Stimulated activated memory B cell treated with anti-CD40 and anti-IgM and Interleukin-4, amounts not matched to agents 10 μg/mL and 1 μg/mL and 100 μg/mL, for 72 hours (primary cell): Measurements from ENCODE around the gene VPS54.

Experiments used
- ATAC-seq: fragments of 150-1000 bp; cut with Tn5 transposase; 2 replicates; pipeline ENCODE4 v1.10.0; 2021
- H3K27ac Mint-ChIP-seq: one replicate; pipeline ENCODE4 v1.8.0; 2022; ENCODE audit warnings: mild to moderate bottlenecking, mixed read lengths
- H3K27me3 Mint-ChIP-seq: one replicate; pipeline ENCODE4 v1.8.0; 2022; ENCODE audit warnings: mixed read lengths
- H3K36me3 Mint-ChIP-seq: one replicate; pipeline ENCODE4 v1.8.0; 2022; ENCODE audit warnings: mixed read lengths
- H3K4me1 Mint-ChIP-seq: one replicate; pipeline ENCODE4 v1.8.0; 2022; ENCODE audit warnings: mixed read lengths
- H3K4me3 Mint-ChIP-seq: one replicate; pipeline ENCODE4 v1.8.0; 2022; ENCODE audit warnings: mild to moderate bottlenecking, moderate library complexity, mixed read lengths
- H3K9me3 Mint-ChIP-seq: one replicate; pipeline ENCODE4 v1.8.0; 2022; ENCODE audit warnings: mixed read lengths

VPS54 gene

GRCh38 chr2:64036034-64036705, 16.9 kb upstream of the VPS54 start:
- Mint-ChIP-seq H3K36me3 (no peaks in the 10 kb centered on the region), H3K4me1 (peaks cover 18% of the 10 kb centered on the region), H3K9me3 (peaks cover 2% of the 10 kb centered on the region), H3K27me3 (no peaks in the 10 kb centered on the region), H3K4me3 (peak overlapping the region; percentile 4), H3K27ac (no peak overlapping the region)
- peak; percentile 91 for ATAC-seq

- H3K9me3 Mint-ChIP-seq: peaks cover 2% of the 10 kb centered on the region
- no peak for ATAC-seq
- H3K4me1 Mint-ChIP-seq: peaks cover 18% of the 10 kb centered on the region
- no peak overlapping the region for H3K27ac Mint-ChIP-seq
- H3K36me3 Mint-ChIP-seq: no peaks in the 10 kb centered on the region
- H3K27me3 Mint-ChIP-seq: no peaks in the 10 kb centered on the region
- no peak overlapping the region for H3K4me3 Mint-ChIP-seq
Observed at GRCh38 chr2:64035072-64035942, 16.1 kb upstream of the VPS54 start.

GRCh38 chr2:64029116-64029665, 10.0 kb upstream of the VPS54 start:
- ATAC-seq: no peak
- no peaks in the 10 kb centered on the region for H3K27me3 Mint-ChIP-seq
- no peak overlapping the region for H3K27ac Mint-ChIP-seq
- H3K4me3 Mint-ChIP-seq: no peak overlapping the region
- no peaks in the 10 kb centered on the region for H3K9me3 Mint-ChIP-seq
- H3K4me1 Mint-ChIP-seq: no peaks in the 10 kb centered on the region
- H3K36me3 Mint-ChIP-seq: no peaks in the 10 kb centered on the region

- ATAC-seq: no peak
- H3K27ac Mint-ChIP-seq: no peak overlapping the region
- peaks cover under 1% of the 10 kb centered on the region for H3K4me1 Mint-ChIP-seq
- H3K27me3 Mint-ChIP-seq: no peaks in the 10 kb centered on the region
- H3K36me3 Mint-ChIP-seq: no peaks in the 10 kb centered on the region
- H3K9me3 Mint-ChIP-seq: no peaks in the 10 kb centered on the region
- no peak overlapping the region for H3K4me3 Mint-ChIP-seq
Observed at GRCh38 chr2:64025741-64026140, 6.5 kb upstream of the VPS54 start.

DNA sequence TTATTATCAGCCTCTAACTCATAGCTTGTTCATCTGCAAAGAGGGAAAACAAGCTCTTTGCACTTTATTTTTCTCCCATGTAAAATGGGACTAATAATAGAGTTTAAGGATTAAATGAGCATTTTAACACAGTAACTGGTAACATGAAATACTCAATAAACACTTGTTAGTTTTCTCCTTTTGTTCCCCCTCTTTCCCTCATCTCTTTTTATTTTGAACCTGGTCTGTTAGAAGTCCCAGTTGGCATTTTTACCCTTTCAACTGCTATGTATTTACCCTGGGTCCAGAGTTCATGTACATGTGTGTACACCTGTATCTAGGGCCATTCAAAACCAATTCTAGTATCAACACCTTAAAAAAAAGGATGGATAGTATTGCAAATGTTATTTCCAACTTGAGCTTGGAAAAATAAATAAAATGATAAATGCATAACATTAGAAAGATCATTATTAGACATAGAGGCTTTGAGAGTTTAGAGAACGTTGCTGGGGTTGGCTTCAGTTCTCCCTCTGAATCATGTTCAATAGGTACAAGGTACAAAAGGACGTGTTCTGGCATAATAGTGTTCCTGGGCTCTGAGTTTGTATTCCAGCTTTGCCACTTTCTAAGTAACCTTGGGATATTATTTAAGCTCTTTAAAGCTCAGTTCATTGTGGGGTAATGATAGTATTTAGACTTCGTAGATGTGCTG, 5.2 kb upstream of the VPS54 start:
- H3K27me3 Mint-ChIP-seq: no peaks in the 10 kb centered on the region
- H3K36me3 Mint-ChIP-seq: no peaks in the 10 kb centered on the region
- no peak overlapping the region for H3K4me3 Mint-ChIP-seq
- H3K27ac Mint-ChIP-seq: no peak overlapping the region
- no peaks in the 10 kb centered on the region for H3K9me3 Mint-ChIP-seq
- peaks cover 14% of the 10 kb centered on the region for H3K4me1 Mint-ChIP-seq
- no peak for ATAC-seq

DNA sequence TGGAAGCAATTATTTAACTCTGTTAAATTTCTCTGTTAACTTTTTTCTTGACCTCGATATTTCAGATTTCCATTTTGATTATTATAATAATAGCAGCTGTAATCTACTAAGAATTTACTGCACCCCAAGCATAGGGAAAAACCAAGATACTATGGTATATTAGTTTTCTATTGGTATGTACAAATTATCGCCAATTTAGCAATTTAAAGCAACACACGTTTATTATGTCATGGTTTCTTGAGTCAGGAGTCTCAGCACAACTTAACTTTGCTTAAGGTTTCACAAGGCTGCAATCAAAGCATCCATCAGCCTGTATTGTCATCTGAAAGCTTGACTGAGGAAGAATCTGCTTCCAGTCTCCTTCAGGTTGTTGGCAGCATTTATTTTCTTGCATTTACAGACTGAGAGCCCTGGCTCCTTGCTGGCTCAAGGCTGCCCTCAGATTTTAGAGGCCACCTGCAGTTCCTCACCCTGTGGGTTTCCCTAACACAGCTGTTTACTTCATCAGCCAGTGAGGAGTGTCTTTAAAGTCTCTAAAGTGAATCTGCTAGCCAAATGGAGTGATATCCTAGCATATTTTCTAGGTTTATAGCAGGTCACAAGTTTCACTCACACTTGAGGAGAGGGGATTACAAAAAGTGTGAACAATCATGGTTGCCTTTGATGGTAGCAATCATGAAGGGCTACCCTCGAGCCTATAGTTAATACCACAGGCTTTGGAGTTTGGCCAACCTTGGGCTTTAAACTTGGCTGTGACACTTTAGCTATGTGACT, 4.4 kb upstream of the VPS54 start:
- Mint-ChIP-seq H3K36me3 (no peaks in the 10 kb centered on the region), H3K9me3 (no peaks in the 10 kb centered on the region), H3K4me3 (no peak overlapping the region), H3K27me3 (no peaks in the 10 kb centered on the region), H3K4me1 (peaks cover 14% of the 10 kb centered on the region), H3K27ac (no peak overlapping the region)
- ATAC-seq: no peak

DNA sequence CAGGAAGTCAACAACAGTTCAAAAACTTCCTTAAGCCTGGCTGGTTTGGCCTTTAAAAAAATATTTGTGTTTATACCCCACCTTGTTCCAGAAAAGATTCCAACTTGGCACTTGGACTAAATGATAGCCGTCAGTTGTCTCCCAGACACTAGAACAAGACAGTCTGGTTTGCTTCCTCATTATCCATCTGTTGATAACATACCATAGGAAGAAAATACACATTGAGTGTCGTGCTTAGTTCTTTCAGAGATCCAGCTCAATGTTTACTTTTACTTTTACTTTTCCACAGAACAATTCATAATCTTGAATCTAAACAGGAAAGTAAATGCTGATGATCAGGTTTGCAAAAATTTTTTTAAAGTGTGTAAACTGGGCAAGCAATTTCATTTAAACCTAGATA, 2.4 kb upstream of the VPS54 start:
- peaks cover 5% of the 10 kb centered on the region for H3K36me3 Mint-ChIP-seq
- H3K27ac Mint-ChIP-seq: no peak overlapping the region
- peaks cover 25% of the 10 kb centered on the region for H3K4me1 Mint-ChIP-seq
- H3K27me3 Mint-ChIP-seq: no peaks in the 10 kb centered on the region
- no peaks in the 10 kb centered on the region for H3K9me3 Mint-ChIP-seq
- H3K4me3 Mint-ChIP-seq: no peak overlapping the region
- no peak for ATAC-seq

- no peaks in the 10 kb centered on the region for H3K9me3 Mint-ChIP-seq
Observed at GRCh38 chr2:64019975-64020528, 824 bp upstream of the VPS54 start.

GRCh38 chr2:64018701-64019082, 536 bp downstream of the VPS54 start:
- Mint-ChIP-seq H3K27ac (peak overlapping the region; percentile 100), H3K4me1 (peaks cover 33% of the 10 kb centered on the region), H3K36me3 (peaks cover 5% of the 10 kb centered on the region), H3K9me3 (no peaks in the 10 kb centered on the region), H3K4me3 (peak overlapping the region; percentile 94), H3K27me3 (no peaks in the 10 kb centered on the region)
- peak; percentile 79 for ATAC-seq

More at GRCh38 chr2:64019975-64020528, 824 bp upstream of the VPS54 start:
- peaks cover 5% of the 10 kb centered on the region for H3K36me3 Mint-ChIP-seq
- peaks cover 33% of the 10 kb centered on the region for H3K4me1 Mint-ChIP-seq
- ATAC-seq: no peak
- peak overlapping the region; percentile 80 for H3K4me3 Mint-ChIP-seq
- no peaks in the 10 kb centered on the region for H3K27me3 Mint-ChIP-seq
- peak overlapping the region; percentile 100 for H3K27ac Mint-ChIP-seq

GRCh38 chr2:64017811-64018700, 1.2 kb downstream of the VPS54 start:
- no peak for ATAC-seq
- Mint-ChIP-seq H3K36me3 (peaks cover 5% of the 10 kb centered on the region), H3K9me3 (no peaks in the 10 kb centered on the region), H3K4me1 (peaks cover 37% of the 10 kb centered on the region), H3K27ac (peak overlapping the region; percentile 100), H3K27me3 (no peaks in the 10 kb centered on the region), H3K4me3 (peak overlapping the region; percentile 94)

DNA sequence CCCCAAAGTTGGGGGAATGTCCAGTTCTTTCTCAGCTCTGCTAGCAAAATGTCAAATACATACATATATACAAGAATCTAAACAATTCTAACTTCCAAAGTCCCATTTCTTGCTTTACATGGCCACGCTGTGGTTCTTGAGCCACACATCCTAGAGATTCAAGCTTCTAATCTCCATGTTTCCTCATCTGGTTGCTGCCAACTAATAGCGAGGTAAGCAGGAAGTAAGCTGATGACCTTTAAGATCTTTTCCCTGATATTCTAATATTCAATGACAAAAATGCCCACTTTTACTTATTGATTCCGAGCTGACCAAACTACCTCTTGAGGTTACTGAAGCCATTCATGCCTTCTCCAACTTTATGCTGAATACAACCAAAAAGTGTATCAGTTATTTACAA, 3.3 kb downstream of the VPS54 start:
- Mint-ChIP-seq H3K4me3 (no peak overlapping the region), H3K9me3 (no peaks in the 10 kb centered on the region), H3K4me1 (peaks cover 49% of the 10 kb centered on the region), H3K27me3 (no peaks in the 10 kb centered on the region), H3K36me3 (peaks cover 9% of the 10 kb centered on the region), H3K27ac (no peak overlapping the region)
- no peak for ATAC-seq

DNA sequence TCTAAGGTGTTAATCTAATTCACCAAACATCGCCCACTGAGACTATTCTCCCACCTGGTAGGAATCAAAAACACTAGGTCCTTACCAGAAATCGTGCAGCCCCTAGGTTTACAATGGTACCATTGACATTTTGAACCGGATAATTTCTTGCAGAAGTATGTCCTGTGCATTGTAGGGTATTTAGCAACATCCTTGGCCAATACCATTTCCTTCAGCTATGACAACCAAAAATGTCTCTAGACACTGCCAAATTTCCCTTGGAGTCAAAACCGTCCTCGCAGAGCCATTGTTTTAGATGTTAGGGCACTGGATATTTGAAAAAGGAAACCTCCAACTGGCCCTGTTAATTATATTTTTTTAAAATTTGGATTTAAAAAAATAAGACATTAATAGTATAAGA, 3.8 kb downstream of the VPS54 start:
- Mint-ChIP-seq H3K27me3 (no peaks in the 10 kb centered on the region), H3K4me3 (no peak overlapping the region), H3K27ac (no peak overlapping the region), H3K4me1 (peaks cover 46% of the 10 kb centered on the region), H3K36me3 (peaks cover 9% of the 10 kb centered on the region), H3K9me3 (no peaks in the 10 kb centered on the region)
- no peak for ATAC-seq

DNA sequence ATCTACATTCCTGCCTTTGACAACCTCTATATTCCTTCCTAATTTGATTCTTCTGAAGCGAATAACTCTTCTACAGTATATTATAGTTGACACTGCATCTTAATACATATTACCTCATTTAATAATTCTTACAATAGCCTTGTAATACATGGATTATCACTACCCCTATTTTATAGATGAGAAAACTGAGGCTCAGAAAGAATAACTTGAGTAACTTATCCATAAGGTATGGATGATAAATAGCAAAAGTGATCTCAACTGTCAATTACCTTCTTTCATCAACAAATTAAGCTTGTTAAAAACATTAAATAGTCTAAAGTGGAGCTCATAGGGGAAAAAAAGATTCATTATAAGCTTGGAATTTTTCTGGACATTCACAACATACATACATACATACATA, 4.6 kb downstream of the VPS54 start:
- H3K27me3 Mint-ChIP-seq: no peaks in the 10 kb centered on the region
- no peak overlapping the region for H3K4me3 Mint-ChIP-seq
- H3K27ac Mint-ChIP-seq: no peak overlapping the region
- H3K9me3 Mint-ChIP-seq: no peaks in the 10 kb centered on the region
- H3K36me3 Mint-ChIP-seq: peaks cover 9% of the 10 kb centered on the region
- no peak for ATAC-seq
- H3K4me1 Mint-ChIP-seq: peaks cover 38% of the 10 kb centered on the region

DNA sequence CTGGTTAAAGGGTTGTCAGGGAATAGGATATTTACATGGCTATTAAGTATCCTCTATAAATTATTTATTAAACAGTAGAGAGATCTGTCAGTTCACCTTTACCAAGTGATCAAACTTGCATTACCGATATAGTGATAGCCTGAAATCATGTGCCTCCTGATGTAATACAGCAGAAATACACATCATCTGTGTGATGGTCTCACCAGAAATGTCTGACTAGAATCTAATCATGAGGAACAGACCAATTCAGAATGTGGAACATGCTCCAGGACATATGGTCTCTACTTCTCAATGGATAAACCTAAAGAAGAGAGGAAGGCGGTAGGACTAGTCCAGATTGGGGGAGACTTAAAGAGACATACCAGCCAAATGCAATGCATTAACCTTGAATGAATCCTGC, 6.2 kb downstream of the VPS54 start:
- Mint-ChIP-seq H3K27ac (no peak overlapping the region), H3K4me1 (peaks cover 35% of the 10 kb centered on the region), H3K27me3 (no peaks in the 10 kb centered on the region), H3K4me3 (no peak overlapping the region), H3K9me3 (no peaks in the 10 kb centered on the region), H3K36me3 (peaks cover 9% of the 10 kb centered on the region)
- ATAC-seq: no peak
